SKM-1 (cell line): Measurements from ENCODE around the gene TIMP4.

ENCODE experiments used
- DNase-seq: peaks from one replicate; lab custom pipeline; 2025; ENCODE audit not compliant: unreplicated experiment; lab: John Stamatoyannopoulos, UW

Gene TIMP4

GRCh38 chr3:12107071-12107713, 51.5 kb downstream of the TIMP4 start:
- no peak for DNase-seq
